ENCODE results near the gene COMT. TPM values are rescaled to one million over a fixed set of nuclear protein-coding genes. Genes with fewer than 3 reads are reported as not detected.
A peak's percentile ranks its signal among the peaks of the same experiment; 100 is the strongest.

COMT gene
- 10 to 100 TPM; 76.1 to 79.6 TPM for total RNA-seq

DNA sequence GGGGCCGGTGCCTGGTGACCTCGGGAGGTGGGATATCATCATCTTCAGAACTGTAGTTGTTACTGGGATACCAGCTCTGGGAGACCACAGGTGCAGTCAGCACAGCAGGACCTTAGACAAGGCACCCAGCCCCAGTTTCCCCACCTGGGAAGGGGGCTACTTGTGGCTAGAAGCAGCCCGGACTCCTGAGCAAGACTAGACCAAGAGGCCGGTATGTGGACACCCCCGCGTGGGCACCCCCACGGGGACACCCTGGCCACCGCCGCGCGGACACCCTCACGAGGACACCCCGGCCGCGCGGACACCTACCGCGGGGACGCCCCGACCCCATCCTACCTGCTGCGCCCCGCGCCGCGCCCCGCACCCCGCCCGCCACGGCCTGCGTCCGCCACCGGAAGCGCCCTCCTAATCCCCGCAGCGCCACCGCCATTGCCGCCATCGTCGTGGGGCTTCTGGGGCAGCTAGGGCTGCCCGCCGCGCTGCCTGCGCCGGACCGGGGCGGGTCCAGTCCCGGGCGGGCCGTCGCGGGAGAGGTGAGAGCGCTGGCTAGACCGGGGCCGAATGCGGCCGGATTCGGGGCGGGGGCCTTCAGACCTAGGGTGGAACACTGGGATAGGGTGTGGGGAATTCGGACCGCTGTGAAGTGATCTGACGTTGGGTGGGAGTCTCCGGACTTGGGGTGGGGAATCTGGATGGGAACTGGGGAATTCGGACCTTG lies at the start of gene COMT, which contains the start of gene TXNRD2:
Gene COMT (plus strand): TSS at position 408 of the 718 bp plus-strand sequence. CDS start 20,755 bp downstream, outside the sequence.
Gene TXNRD2 (minus strand): TSS at position 454 of the 718 bp plus-strand sequence. CDS start 15 bp downstream, at position 439.
- DNase-seq, result peak; percentile 79
- Mint-ChIP-seq H3K27me3 (no peaks in the 10 kb centered on the region), H3K36me3 (peaks cover 35% of the 10 kb centered on the region), H3K27ac (peak within 1 kb of the TSS; percentile 96), H3K4me3 (peak within 1 kb of the TSS; percentile 98), H3K4me1 (peaks cover 32% of the 10 kb centered on the region), H3K9me3 (peaks cover 5% of the 10 kb centered on the region)

DNA sequence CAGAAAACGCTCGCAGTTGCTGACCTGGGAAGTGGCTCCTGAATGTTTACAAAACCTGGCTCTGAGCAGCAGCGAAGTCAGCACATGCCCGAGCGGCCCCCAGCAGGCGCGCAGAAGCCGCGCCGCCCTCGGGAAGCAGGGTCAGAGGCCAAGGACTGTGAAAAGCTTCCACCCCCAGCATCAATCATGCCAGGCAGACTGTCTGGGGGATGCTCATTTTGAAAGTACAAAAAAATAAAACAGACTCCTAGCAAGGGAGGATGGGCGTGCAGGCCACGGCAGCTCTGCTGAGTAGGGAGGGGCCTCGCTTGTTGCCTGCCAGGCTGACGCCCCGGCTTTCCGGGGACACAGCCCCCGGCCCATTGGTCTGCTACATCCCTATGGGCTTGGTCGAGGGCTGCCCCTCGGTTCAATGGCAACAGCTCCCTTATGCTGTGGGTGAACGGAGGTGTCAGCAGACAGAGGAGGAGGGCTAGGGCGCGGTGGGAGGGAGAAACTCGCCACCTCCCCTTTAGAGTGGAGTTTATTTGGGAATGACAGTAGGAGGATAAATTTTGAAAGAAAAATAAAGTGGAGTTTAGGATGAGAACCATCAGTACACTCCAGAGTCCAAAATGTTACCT lies 49.2 kb upstream of the COMT start:
- peaks cover 77% of the 10 kb centered on the region for H3K4me1 Mint-ChIP-seq
- no peaks in the 10 kb centered on the region for H3K27me3 Mint-ChIP-seq
- H3K36me3 Mint-ChIP-seq, result peaks cover 9% of the 10 kb centered on the region
- peak; percentile 72 for DNase-seq
- H3K27ac Mint-ChIP-seq, result peak overlapping the region; percentile 97
- peak overlapping the region; percentile 76 for H3K4me3 Mint-ChIP-seq
- H3K9me3 Mint-ChIP-seq, result no peaks in the 10 kb centered on the region

DNA sequence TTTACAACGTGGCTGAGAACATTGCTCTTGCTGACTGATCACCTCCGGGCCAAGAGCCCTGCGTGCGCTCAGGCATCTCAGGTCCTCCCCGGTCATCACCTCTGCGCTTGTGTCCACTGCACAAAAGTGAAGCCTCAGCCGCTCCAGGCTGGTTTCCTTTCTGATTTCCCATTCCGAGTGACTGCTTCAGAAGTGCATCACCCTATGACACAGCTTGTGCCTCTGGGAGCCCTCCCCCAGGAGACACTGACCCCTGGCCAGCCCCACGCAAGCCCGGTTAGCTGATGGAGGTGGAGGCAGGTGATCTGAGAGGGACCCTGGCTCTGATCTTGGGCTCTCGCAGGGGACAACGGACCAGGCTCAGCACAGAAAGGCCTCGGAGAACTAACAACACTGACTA lies 48.6 kb upstream of the COMT start:
- Mint-ChIP-seq H3K27ac (peak overlapping the region; percentile 97), H3K4me1 (peaks cover 72% of the 10 kb centered on the region), H3K36me3 (peaks cover 9% of the 10 kb centered on the region), H3K4me3 (no peak overlapping the region), H3K9me3 (no peaks in the 10 kb centered on the region), H3K27me3 (no peaks in the 10 kb centered on the region)
- DNase-seq, result no peak

DNA sequence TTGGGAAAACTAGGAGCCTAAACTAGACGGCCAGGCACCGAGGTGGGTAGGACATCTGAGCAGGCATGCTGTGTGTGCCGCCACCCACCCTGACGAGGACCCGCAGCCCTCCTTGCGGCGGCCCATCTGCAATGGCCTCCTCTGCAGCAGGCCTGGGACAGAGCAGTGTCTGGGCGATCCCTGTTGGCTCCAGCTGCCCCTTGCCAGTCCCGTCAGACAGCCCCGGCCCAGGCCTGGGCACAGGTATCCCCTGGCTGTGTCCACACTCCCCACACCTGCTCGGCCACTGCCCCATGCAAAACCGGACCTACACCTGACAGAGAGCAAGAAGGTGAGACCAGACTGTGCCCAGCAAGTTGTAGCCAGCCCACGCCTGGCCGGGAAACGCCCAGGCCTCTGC lies 48.2 kb upstream of the COMT start:
- H3K4me3 Mint-ChIP-seq, result no peak overlapping the region
- H3K27ac Mint-ChIP-seq, result peak overlapping the region; percentile 97
- H3K27me3 Mint-ChIP-seq, result no peaks in the 10 kb centered on the region
- H3K4me1 Mint-ChIP-seq, result peaks cover 70% of the 10 kb centered on the region
- DNase-seq, result no peak
- no peaks in the 10 kb centered on the region for H3K9me3 Mint-ChIP-seq
- peaks cover 9% of the 10 kb centered on the region for H3K36me3 Mint-ChIP-seq

DNA sequence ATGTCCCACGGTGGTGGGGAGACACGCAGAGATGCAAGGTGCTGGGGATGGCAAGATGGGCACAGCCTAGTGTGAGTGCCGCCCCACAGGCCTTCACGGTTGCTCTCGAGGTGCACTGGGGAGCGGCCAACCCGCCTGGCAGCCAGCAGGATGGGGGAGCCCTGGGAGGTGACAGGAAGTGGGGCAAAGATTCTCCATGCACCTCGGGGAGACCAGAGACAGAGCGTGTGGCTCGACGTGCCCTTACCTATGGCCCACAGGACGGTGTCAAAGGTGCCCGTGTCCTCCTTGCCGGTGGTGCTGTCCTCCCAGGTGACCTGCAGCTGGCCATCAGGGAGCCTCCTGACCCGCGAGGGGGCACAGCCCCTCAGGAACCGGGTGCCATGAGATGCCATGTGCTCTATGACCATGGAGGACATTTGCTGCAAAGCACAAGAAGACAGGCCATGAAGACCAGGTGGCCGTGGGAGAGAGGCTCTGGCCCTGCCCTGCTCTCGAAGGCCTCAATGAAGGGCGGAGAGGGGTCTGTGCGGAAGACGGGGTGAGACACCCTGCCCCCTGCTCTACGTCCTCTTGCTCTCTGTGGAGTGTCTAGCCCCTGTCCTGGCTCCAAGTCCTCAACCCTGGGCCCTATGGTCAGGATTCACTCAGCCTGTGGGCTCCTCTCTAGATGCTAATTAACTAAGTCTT lies 46.3 kb upstream of the COMT start:
- Mint-ChIP-seq H3K27ac (peak overlapping the region; percentile 69), H3K36me3 (peaks cover 9% of the 10 kb centered on the region), H3K9me3 (no peaks in the 10 kb centered on the region), H3K27me3 (no peaks in the 10 kb centered on the region), H3K4me3 (no peak overlapping the region), H3K4me1 (peaks cover 61% of the 10 kb centered on the region)
- no peak for DNase-seq

DNA sequence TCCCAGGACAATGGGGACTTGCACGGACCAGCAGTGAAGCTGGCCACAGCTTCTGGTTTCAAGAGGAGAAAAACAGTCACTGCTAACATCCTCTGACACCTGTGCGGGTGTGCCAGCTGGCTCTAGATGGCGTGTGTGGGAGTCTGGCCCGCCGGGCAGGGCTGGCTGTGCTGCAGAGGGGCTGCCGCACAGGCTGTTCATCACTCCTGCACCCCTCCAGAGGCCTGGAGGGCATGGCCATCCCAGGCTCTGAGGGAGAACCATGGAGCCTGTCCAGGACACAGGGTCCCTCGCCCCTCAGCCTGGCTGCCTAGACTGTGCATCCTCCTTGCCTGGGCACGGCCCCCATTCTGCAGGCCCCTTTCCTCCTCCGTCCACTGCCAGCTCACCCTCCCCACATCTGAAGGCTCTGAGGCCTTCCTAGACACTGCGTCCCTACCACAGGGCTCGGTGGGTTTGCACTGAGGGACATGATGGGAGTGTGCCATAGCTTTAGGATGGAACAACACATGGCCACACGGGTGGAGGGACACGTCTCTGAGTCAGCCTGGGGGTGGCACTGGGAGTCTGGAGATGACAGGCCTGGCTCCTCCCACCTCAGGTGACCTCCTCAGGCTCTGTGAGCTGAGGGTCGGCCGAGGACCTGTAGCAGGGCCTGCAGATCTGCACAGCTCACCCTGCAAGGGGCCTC lies 44.8 kb upstream of the COMT start:
- Mint-ChIP-seq H3K9me3 (no peaks in the 10 kb centered on the region), H3K27ac (no peak overlapping the region), H3K36me3 (peaks cover 9% of the 10 kb centered on the region), H3K27me3 (no peaks in the 10 kb centered on the region), H3K4me1 (peaks cover 48% of the 10 kb centered on the region), H3K4me3 (no peak overlapping the region)
- peak; percentile 46 for DNase-seq

DNA sequence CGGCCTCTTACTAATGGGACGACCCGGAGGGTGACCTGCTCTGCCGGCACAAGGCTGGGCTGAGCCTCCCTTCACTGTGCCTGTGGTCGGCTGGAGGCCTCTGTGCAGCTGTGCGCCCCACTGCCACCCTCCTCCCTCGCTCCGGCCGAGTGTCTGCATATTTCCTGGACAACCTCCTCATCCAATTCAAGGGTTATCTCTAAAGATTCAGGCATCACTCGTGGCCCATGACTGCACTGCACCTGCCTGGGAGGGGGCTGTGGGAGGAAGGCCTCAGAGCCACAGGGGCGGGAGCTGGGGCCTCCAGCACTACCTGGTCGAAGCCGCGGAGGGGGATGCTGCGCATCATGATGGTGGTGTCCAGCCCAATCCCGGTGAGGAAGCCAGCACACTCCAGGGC lies 43.8 kb upstream of the COMT start:
- Mint-ChIP-seq H3K9me3 (no peaks in the 10 kb centered on the region), H3K36me3 (peaks cover 9% of the 10 kb centered on the region), H3K4me3 (no peak overlapping the region), H3K4me1 (peaks cover 39% of the 10 kb centered on the region), H3K27ac (no peak overlapping the region), H3K27me3 (no peaks in the 10 kb centered on the region)
- DNase-seq, result no peak

DNA sequence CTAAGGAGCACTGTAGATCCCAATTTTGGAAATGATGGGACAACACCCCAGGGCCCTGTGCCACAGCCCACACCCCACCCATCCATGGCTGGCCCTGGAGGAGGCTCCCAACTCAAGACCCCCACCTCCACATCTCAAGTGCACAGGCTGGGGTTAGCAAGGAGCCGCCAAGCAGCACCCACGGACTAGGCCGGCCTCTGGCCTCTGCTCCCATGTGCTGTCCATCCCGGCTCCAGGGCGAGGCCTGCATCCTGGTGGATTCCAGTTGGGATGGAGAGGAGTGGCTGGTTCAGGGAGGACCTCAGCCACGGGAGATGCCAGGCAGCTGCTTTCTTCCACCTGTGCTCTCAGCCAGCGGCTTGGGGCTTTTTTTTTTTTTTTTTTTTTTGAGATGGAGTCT lies 43.4 kb upstream of the COMT start:
- Mint-ChIP-seq H3K9me3 (no peaks in the 10 kb centered on the region), H3K27ac (no peak overlapping the region), H3K36me3 (peaks cover 9% of the 10 kb centered on the region), H3K4me1 (peaks cover 35% of the 10 kb centered on the region), H3K27me3 (no peaks in the 10 kb centered on the region), H3K4me3 (no peak overlapping the region)
- no peak for DNase-seq

DNA sequence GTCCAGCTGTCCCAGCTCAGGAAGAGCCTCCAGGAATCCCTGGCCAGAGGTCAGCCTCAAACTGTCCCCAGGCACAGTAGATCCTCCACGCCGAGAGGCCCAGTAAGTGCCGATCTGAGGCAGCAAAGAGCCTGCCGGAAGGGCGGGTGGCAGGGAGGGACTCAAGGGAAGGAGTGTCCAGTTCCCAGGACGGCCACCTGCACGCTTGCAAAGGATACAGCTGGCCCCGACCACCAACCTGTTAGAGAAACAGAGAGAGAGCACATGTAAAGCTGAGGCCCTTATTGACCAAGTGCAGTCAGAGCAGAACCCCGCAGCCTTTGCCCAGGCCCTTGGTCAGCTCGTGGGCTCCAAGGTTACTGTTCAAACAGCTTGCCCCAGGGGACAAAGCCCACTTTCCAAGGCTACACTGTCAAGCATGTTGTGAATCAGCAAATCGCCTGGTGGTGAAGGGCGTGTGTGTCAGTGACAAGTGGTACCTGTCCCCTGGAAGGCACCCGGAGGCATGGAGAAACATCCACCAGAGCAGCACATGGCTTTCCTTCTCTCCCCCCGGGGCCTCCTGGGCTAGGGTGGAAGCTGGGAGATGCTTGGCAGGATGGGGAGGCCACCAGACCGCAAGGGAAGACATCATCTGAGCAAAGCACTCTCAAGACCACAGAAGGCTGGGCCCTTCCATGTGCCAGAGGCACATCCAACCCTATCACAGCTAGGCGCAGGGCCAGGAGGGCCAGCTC lies 42.6 kb upstream of the COMT start:
- Mint-ChIP-seq H3K4me3 (no peak overlapping the region), H3K4me1 (peaks cover 28% of the 10 kb centered on the region), H3K27me3 (no peaks in the 10 kb centered on the region), H3K36me3 (peaks cover 5% of the 10 kb centered on the region), H3K27ac (no peak overlapping the region), H3K9me3 (no peaks in the 10 kb centered on the region)
- DNase-seq, result no peak

DNA sequence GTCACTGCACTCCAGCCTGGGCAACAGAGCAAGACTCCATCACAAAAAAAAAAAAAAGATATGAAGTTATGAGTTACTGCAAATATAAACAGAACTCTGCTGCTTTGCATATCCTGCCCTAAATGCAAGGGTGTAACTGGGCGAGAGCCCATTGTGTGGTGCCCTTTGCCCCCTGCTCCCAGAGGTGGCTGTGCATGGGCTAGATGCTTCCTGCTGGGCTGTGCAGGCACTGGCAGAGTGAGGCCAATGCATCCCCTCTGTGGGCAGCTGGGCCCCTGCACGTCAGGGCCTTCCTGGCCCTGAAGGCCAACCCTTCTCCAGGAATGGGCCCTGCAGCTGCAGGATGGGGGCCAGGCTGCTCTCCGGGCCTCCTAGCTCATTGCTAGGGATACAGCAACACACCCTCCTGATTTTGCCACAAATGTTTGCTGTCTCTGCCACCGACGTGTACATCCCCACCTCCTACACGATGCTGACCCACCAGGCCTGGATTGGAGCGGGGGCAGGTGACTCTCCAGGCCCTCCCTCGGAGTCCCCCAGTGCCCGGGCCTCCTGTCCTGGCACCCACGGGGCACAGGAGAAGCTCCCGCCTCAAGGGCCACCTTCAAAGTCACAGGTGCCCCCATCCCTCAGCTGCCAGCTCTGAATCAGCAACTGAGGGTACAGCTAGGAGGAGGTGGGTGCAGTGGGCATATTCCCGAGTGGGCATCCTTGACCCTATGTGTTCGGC lies 40.7 kb upstream of the COMT start:
- H3K9me3 Mint-ChIP-seq, result no peaks in the 10 kb centered on the region
- H3K27me3 Mint-ChIP-seq, result no peaks in the 10 kb centered on the region
- H3K27ac Mint-ChIP-seq, result no peak overlapping the region
- H3K4me1 Mint-ChIP-seq, result peaks cover 15% of the 10 kb centered on the region
- no peak overlapping the region for H3K4me3 Mint-ChIP-seq
- no peak for DNase-seq
- H3K36me3 Mint-ChIP-seq, result no peaks in the 10 kb centered on the region

DNA sequence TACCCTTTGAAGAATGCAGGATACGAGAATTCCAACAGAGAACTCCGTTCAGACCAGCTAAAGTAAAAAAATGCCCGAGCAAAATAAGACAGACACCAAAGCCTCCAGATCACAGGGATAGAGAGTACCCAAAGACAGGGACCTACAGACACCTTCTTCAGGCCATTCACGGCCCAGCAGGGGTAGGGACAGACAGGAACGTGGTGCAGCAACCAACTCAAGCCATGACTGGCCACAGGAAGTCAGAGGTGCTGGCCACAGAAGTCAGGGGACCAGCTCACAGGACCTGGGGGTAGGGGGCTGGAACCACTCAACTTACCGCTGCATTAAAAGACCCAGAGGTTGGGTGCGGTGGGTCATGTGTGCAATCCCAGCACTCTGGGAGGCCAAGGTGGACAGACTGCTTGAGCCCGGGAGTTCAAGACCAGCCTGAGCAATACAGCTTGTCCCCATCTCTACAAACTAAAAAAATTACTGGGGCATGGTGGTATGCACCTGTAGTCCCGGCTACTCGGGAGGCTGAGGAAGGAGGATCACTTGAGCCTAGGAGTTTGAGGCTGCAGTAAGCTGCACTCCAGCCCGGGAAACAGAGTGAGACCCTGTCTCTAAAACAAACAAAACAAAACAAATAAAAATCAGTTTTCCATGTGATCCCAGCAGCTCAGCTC lies 39.9 kb upstream of the COMT start:
- H3K27me3 Mint-ChIP-seq, result no peaks in the 10 kb centered on the region
- no peak overlapping the region for H3K27ac Mint-ChIP-seq
- no peak overlapping the region for H3K4me3 Mint-ChIP-seq

DNA sequence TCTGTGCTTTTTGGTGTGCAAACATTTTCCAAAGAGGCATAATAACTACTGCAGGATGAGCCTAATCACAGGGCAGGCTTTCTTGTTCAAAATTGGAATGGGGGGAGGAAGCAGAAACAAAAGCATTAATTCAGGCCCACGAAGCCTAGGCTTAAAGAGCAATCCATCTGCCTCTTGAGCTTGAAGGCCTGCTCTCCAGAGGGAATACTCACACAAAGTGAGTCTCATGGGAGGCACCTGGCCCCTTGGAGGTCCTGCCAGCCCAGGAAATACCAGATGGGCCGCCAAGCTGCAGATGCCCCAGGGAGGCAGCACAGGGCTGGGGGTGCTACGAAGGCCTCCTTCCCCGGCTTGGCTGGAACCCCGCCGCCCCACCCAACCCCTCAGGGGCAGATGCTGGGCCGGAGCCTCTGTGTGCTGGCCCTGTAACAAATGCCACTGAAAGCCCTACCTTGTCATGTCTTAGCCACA lies 39.3 kb upstream of the COMT start:
- Mint-ChIP-seq H3K27ac (no peak overlapping the region), H3K27me3 (no peaks in the 10 kb centered on the region), H3K36me3 (no peaks in the 10 kb centered on the region), H3K9me3 (no peaks in the 10 kb centered on the region), H3K4me3 (no peak overlapping the region), H3K4me1 (peaks cover 2% of the 10 kb centered on the region)
- no peak for DNase-seq

More for the DNA sequence above, 39.9 kb upstream of the COMT start:
- no peaks in the 10 kb centered on the region for H3K9me3 Mint-ChIP-seq
- no peaks in the 10 kb centered on the region for H3K36me3 Mint-ChIP-seq
- no peak for DNase-seq
- peaks cover 7% of the 10 kb centered on the region for H3K4me1 Mint-ChIP-seq

DNA sequence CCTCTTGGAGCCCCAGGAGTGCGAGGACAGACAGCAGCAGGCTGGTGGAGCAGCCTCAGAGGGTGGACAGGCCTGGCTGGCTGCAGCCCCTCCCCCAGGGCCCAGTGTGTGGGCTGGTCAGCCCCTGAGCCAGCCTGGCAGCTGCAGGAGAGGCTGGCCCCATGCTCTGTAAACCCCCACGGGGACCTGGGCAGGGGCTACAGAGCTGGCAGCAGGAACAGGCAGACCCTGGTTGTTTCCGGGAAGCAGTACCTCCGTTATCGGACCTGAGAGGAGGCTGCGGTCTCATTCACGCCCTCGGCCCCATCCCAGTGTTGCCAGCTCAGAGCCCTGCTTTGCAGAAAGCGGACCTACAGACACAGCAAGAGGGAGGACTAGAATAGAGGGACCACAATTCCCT lies 38.5 kb upstream of the COMT start:
- Mint-ChIP-seq H3K4me1 (no peaks in the 10 kb centered on the region), H3K36me3 (no peaks in the 10 kb centered on the region), H3K27me3 (no peaks in the 10 kb centered on the region), H3K9me3 (no peaks in the 10 kb centered on the region), H3K4me3 (no peak overlapping the region), H3K27ac (no peak overlapping the region)
- no peak for DNase-seq

All from activated naive CD8-positive, alpha-beta T cell treated with anti-CD3 and anti-CD28 coated beads for 36 hours (primary cell).